Stimulated activated CD4-positive, alpha-beta T cell treated with anti-CD3 and anti-CD28 coated beads, Interleukin-1b, Interleukin-23, amount 100 ng/mL, for 48 hours (primary cell): ENCODE results near the gene FHL3.
"Not testable (repeated sequence)": the region's sequence is repeated elsewhere in the genome, so short reads cannot be mapped to it uniquely, and the experiment has no call there.

Experiments
- DNase-seq: peaks from one replicate; pipeline ENCODE4 v3.0.0-alpha.2; 2020

Gene FHL3

DNA sequence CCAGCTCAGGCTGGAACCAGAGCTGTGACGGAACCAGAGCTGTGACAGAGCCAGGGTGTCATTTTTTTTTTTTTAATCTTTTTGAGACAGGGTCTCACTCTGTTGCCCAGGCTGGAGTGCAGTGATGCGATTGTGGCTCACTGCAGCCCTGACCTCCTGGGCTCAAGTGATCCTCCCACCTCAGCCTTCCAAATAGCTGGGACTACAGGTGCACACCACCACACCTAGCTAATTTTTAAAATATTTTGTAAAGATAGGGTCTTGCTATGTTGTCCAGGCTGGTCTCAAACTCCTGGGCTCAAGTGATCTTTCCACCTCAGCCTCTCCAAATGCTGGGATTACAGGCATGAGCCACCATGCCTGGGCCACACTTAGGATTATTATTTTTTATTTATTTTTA, 27.7 kb upstream of the FHL3 start:
- DNase-seq: not testable (repeated sequence)

DNA sequence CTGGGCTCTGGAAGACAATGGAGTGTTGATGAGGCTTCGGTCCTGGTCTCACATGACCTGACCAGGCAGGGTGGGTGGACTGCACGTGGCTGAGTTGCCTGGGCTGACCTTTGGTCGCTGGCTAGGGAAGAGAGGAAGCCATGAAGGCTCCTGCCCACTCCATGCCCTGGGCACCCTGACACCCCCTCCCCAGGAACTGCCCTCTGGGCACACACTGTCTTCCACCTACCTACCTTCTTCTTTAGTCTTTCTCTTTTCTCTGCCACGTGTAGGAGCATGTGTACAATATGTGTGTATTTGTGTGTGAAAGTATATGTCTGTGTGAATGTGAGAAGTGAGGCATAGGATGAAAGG, 26.2 kb upstream of the FHL3 start:
- DNase-seq: no peak

DNA sequence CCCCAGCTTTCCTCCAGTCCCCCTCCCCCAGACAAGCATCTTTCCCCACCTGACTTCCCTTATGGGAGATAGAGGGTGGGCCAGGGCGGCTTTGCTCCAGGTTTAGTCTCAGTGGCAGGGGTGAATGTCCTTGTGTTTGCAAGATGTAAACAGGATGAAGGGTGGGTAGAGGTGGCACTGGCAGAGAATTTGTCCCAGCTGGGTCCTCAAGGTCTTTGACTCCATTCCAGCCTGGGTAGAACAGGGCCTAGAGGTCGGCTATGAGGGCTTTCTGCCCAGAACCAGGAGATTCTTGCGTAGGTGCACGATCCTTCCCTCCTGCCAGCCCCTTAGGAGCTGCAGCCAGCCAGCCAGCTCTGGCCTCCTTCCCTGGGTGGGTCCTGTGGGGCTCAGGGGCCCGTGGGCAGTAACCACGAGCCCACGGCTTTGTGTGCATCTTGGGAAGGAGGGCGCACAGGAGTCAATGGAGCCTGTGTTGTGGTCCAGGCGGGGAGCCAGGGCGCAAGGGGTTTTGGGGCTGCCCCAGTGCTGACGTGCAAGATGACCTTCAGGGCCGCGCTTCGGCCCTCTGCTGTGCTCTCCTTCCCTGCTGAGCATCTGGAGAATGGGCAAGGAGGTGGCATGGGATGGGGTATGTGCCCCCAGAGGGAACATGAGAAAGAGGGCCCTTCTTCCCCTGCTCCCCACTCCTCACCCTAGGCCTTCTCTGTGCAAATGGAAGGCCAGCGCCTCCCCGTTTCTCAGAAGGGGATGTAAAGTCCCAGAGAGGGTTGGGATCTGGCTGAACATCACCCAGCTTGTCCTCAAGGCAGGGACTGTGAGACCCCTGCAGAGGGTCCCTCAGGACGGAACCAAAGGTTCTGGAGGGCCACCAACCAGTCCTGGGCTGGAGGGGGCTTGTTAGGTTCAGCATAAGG, 25.5 kb upstream of the FHL3 start:
- DNase-seq: no peak

DNA sequence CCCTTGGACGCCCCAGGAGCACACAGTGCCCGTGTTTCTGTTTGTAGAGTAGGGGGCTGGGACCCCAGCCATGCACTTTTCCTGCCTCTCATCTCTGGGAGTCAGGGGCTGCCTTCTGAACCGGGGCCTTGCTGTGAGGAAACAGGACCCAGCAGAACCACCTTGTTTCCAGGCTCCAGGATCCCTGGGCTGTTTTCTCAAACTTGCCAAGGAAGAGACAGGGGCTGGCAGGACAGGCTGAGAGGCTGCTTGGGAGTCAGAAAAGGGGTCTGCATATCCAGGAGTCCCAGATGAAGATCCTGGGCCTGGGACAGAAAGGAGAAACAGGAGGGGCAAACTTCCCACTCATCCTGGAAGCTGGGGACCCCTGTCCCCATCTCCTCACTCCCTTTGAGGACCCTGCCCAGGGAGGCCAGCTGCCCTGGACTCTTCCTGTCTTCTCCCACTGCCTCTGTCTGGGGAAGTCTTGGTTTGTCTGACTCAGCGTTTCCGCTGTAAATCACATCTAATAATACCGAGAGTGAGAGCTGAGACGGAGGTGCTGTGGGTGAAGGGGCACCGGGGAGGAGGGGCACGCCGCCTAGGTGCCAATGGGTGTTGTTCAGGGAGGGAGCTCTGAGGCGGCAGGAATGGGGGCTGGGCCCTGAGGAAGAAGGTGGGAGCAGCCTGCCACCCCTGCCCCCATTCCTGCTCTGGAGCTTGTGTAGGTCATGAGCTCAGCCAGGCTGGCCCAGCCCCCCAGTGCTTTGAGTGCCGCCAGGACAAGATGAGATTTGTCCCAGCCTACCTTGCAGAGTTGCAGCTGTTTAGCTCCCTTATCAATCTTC, 24.6 kb upstream of the FHL3 start:
- peak; percentile 85 for DNase-seq

DNA sequence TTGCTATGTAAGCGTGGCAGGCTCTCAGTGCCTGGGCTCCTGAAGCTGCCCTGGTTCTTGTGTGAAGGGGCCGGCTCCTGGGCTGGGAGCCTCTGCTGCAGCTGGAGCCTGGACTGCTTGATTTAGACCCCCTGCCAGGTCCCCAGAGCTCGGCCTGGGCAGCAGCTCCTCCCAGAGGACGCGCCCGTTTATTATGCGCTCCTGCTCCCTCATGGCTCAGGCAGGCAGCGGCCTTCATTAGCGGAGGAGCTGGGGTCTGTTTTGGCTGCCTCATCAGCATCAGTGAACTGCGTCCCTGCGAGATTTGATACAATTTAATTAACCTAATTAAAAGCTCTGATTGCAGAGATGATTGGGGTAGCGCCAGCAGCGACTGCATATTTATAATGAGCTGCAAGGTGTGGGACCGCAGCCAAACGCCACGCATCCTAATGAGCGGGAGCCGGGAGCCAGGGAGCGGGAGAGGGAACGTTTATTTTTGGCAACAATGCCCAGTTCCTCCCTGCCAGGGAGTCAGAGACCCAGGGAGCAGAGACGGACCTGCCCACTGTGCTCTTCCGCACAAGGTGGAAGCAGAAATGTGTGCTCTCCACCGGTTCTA, 23.9 kb upstream of the FHL3 start:
- DNase-seq: no peak

DNA sequence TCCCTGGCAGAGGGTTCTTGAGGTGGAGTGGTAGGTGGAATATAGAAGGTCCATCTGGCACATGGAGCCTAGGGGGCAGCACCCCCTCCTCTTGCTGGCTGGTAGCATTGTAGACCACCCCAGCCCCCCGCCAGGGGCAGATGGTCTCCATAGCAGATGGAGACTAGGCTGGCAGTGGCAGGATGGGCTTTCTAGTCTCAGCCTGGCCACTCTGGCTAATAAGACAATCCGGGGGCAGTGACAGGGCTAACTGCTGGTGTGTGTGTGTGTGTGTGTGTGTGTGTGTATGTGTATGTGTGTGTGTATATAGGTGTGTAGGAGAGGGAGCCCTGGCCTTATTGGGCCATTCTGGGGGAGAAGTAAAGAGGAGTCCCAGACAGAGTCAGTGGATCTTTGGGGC, 23.4 kb upstream of the FHL3 start:
- no peak for DNase-seq

DNA sequence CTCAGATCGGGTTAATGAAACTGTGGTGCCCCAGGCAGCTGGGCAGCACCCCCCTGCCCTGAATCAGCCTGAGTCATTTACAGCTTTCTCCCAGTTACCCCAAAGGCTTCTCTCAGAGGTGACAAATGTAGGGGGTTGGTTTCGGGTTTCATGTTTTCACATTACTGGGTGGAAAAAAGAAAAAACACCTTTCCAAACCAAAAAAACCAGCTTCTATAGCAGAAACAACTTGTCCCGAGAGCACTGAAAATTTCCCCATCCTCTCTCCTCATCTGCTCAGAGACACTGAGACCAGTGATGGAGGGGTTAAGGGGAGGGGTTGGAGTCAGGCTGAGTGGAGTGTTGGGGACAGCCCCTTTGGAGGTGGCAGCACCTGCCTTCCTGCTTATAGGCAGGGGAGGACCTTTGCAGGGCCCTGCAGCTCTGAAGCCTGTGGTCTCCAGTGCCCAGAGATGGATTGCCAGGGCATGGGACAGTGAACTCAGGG, 22.8 kb upstream of the FHL3 start:
- DNase-seq: peak; percentile 89

DNA sequence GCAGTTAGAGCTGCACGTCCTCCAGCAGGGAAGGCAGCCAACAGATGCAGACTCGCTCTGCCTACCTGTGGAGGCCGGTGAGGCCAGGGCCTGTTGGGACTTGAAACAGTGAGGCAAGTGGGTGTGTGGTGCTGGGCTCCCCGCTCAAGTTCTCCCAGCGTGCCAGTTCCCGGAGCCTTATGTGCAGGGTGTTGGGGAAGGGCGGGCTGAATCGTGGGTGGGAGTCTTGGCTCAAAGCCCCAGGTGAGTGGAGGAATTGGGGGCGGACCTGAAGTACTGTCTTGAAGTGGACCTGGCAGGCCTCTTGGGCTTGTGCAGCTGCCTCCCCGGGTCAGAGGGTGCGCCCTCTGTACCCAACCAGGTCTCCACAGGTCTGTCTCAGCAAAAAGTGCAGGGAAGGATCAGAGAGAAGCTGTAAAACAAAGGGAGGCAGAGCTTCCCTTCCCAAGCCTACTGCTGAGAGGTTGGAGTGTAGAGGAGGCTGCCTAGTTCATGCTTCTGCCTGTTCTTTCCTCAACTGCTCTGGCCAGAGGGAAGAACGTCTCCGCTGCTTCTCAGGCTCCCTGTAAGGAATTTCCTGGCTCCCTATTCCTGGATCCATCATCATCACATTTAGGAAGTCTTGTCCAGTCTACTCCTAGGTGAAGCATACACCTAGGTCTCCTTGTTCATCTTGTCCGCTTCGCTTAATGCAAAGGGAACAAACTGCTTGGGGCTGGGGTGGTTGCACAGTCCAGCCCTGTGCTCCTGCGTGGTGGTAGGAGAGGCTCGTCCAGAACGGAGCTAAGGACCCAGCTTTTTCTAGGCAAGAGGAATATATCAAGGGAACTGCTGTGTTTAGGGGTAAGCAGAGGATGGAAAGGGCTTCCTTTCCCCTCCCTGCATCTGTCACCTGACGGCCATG, 22.1 kb upstream of the FHL3 start:
- no peak for DNase-seq

DNA sequence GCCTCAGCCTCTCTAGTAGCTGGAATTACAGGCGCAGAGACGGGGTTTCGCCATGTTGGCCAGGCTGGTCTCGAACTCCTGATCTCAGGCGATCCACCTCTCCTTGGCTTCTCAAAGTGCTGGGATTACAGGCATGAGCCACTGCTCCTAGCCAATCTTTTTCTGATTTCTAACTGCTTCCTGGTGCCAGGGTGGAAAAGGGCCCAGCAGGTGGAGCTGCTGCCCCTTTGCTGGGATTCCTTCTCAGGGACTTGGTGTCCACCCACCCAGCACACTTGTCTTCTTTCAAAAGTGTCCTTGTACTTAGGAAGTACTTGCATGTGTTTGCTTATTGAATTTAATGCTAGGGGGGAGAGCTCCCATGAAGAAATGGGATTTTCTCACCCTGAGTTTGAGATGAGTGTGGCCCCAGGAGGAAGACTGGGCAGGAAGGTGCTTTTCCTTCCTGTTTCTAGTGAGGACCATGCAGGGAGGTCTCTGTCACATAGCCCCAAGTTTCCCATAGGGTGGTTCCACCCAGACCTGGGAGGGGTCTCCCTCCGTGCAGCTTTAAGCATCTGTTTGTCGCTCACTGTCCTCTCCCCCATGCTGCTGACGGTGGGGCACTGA, 21.4 kb upstream of the FHL3 start:
- DNase-seq: peak; percentile 49

DNA sequence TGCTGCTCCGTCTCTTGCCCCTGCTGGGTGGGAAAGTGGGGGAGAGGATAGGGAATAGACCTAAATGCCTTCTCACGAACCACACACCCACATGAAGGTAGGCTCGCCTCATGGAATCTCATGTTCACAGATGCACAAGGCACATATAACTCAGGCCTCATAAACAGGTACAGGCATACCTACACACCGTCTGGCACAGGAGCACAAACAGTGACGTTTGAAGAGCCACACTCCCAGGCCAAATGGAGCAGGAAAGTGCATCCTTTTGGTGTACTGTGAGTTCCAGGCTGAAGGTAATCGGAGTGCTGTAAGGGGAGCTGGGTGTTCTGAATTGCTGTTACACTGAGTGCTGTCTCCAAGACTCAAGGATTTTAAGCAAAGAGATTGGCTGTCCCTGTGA, 20.4 kb upstream of the FHL3 start:
- DNase-seq: no peak

DNA sequence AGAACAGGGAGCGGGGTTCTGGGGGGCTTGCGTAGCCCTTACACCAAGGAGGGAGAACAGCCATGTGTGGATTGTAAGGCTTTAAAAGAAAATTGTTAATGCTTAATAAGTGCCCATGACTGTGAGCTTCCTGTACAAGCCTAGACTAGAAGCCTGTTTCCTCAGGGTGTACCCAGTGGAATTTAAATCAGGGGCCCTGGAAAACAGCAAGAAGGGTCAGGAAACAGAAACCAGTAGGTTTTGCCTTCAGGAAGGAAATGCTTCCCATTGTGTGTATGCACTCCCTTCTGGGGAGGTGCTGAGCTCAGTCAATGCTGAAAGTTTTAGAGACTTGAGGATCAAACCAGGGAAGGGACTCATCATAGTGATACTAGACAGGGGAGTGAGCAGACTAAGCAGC, 19.9 kb upstream of the FHL3 start:
- DNase-seq: no peak

DNA sequence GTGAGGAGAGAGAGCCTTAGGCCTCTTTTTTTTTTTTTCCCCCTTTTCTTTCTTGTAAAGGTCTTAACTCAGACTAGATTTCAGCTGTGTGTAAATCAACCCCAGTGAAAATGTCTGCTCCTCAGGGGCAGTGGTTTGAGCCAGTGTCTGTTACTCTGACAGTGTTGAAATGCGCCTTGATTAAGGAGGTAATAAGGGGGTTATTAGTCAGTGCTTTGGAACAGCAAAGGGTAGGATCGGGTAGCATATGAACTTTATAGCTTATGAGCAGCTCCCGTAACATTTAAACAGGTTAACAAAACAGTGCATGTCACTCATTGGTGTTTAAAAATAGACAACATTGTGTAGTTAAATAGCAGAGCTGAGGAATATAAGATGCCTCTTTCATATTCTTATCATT, 17.5 kb upstream of the FHL3 start:
- no peak for DNase-seq

DNA sequence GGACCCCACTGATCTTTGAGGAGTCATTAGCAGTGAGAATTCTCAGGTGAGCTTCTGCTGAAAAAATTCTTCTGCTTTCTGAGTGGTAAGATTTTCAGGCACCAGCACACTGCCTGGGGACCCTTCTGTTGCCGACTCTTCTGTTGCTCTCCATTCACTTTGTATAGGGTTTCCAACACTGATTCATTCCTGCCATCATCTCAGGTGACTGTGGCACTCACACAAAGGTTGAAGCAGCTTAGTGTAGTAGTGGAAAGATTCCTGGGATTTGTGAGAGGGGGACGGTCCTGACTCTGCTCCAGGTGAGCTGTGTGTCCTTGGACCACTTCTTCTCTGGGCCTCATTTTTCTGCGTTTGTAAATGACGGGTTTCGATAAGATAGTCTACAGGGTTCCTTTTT, 16.7 kb upstream of the FHL3 start:
- no peak for DNase-seq

DNA sequence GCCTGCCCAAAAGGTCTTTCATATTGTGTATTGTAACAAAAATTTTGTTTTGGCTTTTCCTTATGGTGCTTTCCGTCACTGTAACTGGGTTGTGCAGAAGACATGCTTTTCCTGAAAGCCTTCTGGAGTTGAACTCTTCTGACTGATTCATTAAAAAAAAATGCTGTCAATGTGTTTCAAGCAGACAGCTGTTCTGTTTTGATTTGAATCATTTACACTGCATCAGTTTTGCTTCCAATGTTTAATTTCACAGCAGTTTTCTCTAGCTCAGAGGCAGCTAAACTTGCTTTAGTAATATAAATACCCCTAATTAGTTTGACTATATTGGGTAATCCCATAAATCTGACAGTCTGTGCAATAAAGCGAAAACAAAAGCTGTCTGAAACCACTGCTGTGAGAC, 15.1 kb upstream of the FHL3 start:
- no peak for DNase-seq

DNA sequence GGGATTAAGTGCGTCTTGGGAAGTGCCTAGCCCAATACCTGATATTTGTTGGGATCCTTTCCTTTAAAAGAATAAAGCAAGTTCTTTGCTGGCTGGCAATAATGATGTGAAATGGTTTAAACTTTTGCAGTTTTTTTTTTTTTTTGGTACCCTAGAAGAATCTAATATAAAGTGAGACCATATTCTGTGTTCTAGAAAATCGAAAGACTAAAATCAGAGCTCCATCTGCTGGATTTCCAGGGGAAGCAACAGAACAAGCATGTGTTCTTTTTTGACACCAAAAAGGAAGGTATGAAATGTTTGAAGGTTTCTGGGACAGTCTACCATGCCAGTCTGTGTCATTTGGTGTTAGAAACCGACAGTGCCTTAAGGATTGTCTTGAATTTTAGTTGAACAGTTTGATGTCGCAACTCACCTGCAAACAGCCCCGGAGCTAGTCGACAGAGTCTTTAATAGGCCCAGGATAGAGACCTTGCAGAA, 13.6 kb upstream of the FHL3 start:
- DNase-seq: no peak

DNA sequence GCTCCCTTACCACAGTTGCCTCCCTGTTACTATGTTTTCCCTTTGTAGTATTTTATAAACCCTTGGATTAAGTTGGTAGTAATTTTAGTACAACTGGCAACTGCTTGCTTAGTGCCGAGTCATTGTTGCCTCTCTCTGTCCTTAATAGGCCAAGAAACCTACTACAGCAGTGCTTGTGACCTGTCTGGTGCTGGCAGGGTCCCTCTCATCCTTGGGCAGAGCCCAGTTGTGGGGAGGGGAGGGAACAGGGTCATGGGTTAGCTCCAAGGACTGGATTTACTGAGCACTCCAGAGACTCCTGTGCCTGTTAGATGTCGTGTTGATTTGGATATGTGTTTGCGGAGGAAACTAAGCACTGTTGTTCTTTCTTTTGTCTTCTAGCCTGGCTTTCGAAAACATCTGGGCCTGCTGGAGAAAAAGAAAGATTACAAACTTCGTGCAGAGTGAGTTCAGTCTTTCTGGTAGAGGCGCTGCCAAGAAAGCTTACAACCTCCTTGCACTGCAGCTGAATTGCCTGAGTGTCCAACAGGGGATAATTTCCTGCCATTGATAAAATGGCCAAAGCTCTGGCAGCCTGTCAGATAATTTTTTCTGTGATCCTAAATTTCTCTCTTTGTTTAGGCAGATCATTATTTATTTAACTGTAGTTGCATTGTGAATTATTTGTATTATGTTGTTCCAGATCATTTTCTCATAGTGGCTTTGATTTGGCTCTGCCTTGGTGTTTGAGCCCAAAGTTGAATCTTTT, 10.8 kb upstream of the FHL3 start:
- no peak for DNase-seq

DNA sequence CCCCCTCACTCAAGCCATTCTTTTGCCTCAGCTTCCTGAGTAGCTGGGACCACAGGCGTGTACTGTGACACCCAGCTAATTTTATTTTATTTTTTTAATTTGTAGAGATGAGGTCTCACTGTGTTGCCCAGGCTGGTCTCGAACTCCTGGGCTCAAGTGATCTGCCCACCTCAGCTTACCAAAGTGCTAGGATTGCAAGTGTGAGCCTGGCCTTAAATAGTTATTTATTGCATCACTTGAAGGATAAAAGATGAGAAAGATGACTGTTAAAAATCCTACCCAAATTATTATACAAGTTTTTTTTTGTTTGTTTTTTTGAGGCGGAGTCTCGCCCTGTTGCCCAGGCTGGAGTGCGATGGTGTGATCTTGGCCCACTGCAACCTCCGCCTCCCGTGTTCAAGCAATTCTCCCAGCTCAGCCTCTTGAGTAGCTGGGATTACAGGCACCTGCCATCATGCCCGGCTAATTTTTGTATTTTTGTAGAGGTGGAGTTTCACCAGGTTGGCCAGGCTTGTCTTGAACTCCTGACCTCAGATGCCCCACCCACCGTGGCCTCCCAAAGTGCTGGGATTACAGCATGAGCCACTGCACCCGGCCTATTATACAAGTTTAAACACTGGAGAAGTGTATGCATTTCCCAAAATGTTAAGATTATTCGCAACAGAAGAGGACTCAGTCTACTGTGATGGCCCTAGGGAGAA, 9.6 kb upstream of the FHL3 start:
- no peak for DNase-seq

DNA sequence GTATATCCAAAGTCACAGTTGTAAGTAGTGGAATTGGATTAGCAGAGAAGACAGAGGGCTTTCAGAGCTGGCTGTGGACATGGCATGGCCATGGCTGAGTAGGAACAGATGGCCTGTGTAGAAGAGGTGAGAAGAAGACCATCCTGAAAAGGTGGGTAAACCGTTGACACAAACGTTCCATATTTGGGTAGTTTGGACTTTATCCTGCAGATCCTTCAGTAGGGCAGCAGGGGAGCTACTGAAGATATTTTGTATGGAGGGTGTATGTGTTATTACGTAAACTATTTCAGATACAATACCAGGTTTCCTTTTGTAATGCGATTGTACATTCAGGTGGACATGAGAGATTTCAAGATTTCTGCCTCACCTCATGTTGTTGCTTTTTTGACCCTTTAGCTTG, 8.9 kb upstream of the FHL3 start:
- no peak for DNase-seq

DNA sequence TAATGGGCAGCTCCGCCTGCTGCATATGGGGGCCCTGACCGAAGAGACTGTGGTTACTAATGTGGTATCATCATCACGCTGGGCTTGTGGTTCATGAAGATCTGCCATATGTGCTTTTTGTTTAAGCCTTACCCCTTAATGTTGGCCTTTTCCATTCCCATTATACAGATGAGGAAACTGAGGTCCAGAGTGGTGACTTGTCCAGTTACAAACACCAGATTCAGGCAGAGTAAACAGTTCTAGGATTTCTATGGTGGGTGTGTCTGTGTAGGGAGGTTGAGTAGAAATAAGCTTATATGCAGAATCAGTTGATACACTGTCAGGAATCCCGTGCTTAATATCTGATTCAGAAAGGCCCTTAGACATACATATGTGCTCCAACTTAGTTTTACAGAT, 7.9 kb upstream of the FHL3 start:
- DNase-seq: no peak

DNA sequence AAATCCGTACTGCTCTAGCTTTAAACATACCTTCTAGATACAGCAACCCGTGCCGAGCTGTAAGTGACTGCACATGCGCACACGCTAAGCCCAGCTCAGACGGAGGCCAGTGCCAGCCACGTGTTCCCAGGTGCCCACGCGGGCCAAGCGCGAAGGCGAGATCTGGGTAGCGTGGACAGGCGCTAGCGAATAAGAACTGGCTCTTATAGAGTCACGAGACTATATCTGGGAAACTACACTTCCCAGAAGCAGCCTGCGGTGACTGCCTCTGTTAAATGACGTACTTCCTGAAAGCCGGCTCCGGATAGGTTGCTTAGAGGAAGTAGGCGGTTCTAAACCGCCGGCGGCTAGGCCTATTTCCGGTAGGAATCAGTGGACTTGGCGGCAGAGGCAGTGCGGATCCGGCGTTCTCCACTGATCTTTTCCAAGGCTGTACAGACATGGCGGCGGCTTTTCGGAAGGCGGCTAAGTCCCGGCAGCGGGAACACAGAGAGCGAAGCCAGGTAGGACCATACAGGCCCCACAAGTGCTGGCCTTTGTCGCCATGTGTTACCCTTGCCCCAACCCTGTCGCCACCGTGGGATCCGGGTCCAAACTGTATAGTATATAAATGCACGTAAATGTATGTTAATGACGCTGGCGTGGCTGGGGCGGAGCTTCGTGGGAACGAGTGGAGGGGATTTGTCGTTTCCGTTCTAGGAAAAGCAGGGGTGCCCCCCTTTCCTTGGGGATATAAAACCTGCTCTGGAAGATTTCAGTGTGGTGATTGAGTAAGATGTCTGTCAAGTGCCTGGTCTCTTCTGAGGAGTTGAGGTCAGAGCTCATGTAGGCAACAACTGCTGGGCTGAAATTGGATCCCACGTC, 7.3 kb upstream of the FHL3 start, which contains the start of gene UTP11:
TSS of gene UTP11 (plus strand) at position 372 of the 864 bp plus-strand sequence. CDS start at position 441, 69 bp downstream.
- peak; percentile 95 for DNase-seq
